Vein endothelial cell (primary cell): ENCODE results near the gene SLC35B1. TPM values are rescaled to one million over a fixed set of nuclear protein-coding genes. Genes with fewer than 3 reads are reported as not detected.

Experiments used
- total RNA-seq: library from RNA; depleted of rRNA; stranded (reverse); fragments of >200 nt; gene quantifications from 2 replicates; pipeline ENCODE4 v1.2.3, GENCODE V29; 2012

Gene SLC35B1, protein sequence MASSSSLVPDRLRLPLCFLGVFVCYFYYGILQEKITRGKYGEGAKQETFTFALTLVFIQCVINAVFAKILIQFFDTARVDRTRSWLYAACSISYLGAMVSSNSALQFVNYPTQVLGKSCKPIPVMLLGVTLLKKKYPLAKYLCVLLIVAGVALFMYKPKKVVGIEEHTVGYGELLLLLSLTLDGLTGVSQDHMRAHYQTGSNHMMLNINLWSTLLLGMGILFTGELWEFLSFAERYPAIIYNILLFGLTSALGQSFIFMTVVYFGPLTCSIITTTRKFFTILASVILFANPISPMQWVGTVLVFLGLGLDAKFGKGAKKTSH
- total RNA-seq, result 70.2 and 84.1 TPM in 2 replicates

DNA sequence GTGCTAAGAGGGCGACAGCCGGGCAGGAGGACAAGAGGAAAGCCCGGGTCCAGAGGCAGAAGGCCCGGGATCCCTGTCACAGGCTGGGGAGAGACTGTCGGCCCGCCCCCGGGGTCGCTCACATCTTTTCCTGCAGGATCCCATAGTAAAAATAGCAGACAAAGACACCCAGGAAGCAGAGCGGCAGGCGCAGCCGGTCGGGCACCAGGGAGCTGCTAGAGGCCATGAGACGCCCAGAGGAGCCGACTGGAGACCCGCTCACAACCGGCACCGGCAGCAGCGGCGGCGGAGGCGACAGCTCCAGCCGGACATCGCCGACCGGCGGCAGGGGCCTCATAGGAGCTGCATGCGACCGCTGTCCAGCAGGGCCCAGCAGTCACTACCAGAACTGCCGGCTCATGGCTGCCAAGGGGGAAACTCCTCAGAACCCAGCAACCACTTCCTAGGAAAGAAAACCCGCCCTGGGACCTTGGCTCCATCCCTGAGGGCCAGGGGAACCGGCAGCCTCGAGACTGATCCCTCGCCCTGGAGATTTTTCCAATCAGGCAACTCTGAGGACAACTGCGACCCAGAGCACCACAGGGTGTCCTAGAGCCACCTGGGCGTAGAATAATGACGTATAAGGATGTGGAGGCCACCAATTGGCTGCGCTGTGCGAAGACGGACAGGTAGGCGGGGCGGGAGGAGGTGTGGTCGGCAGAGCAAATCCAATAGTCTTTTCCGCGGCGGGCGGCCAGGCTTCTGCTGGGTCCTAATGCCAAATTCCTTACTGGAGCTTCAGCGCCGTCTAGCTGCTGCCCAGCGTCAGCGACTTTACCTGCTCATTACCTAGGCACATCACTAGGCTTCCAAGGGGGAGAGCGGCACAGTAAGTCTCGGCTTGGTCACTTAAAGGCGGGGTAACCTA lies at the start of gene SLC35B1:
SLC35B1 (minus strand) TSS at position 357 of the 907 bp plus-strand sequence; CDS start at position 226, 131 bp downstream.

DNA sequence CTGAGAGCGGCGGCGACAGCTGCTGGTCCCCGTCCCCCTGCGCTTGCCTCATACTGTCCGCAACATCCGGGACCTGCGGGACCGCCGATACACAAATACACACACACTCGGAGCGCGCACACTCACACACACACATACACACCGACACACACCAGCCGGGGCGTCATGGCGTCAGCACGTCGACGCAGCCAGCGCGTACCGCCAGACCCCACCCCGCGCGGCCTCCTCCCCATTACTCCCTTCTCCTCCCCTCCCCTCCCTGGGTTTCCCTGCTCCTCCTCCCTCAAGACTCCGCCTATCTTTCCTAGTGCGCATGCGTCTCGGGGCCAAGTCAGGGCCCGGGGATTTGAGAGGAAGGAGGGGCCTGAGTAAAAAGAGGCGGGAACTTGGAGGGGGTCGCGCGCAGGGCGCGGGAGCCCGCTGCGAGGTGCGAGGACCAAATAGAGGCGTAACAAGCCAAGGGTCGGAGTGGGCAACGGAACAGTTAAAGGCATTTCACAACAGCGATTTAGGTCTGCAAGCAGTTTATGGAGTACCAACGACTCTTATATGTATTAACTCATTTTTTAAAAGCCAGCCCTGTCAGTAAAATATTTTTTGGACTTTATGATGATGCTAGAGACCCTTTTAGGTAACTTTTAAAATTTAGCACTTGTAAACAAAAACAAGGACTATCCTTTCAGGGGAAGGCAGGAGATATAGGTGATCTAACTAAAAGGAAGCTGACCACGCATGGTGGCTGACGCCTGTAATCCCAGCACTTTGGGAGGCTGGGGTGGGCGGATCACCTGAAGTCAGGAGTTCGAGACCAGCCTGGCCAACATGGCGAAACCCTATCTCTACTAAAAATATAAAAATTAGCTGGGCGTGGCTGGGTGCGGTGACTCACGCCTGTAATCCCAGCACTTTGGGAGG lies 29.6 kb downstream of the SLC35B1 start, which contains the start of gene SPOP:
SPOP (minus strand) TSS at position 165 of the 915 bp plus-strand sequence. CDS start 55,287 bp downstream, outside the sequence.

Other genes with a start within 250 kb of the SLC35B1 start
- gene NGFR, start 212.7 kb downstream of the SLC35B1 start, total RNA-seq, result not detected in 2 replicates
- gene NXPH3, start 132.1 kb downstream of the SLC35B1 start, total RNA-seq, result 1.4 and 1.6 TPM in 2 replicates
- 50.1 and 65.0 TPM in 2 replicates for gene SPOP, start 29.9 kb downstream of the SLC35B1 start, total RNA-seq
- gene FAM117A, start 56.2 kb upstream of the SLC35B1 start, total RNA-seq, result 7.6 and 16.7 TPM in 2 replicates
- gene KAT7, start 80.7 kb upstream of the SLC35B1 start, total RNA-seq, result 51.2 and 93.7 TPM in 2 replicates
- gene TAC4, start 140.1 kb upstream of the SLC35B1 start, total RNA-seq, result not detected in 2 replicates